Neural crest cell (in vitro differentiated cells): Measurements from ENCODE around the gene MEF2A. TPM values are rescaled to one million over a fixed set of nuclear protein-coding genes. Genes with fewer than 3 reads are reported as not detected.

Experiments used
- DNase-seq: peaks from one replicate; pipeline ENCODE4 v3.0.0; 2021; ENCODE audit warnings: low read depth, mixed read lengths, low spot score
- H3K27ac Mint-ChIP-seq: one replicate; pipeline ENCODE4 v1.8.0; 2021; ENCODE audit warnings: mild to moderate bottlenecking, mixed read lengths; ENCODE audit not compliant: unreplicated experiment
- H3K27me3 Mint-ChIP-seq: 2 replicates; pipeline ENCODE4 v1.8.0; 2021; ENCODE audit warnings: low read depth, mild to moderate bottlenecking, mixed read lengths
- H3K36me3 Mint-ChIP-seq: 2 replicates; pipeline ENCODE4 v1.8.0; 2021; ENCODE audit warnings: low read depth, mild to moderate bottlenecking, mixed read lengths
- H3K4me1 Mint-ChIP-seq: 2 replicates; pipeline ENCODE4 v1.8.0; 2021; ENCODE audit warnings: mixed read lengths
- H3K4me3 Mint-ChIP-seq: one replicate; pipeline ENCODE4 v1.8.0; 2021; ENCODE audit warnings: mild to moderate bottlenecking, mixed read lengths
- H3K9me3 Mint-ChIP-seq: 2 replicates; pipeline ENCODE4 v1.8.0; 2021; ENCODE audit warnings: mixed read lengths
- total RNA-seq: library from RNA; stranded (reverse); gene quantifications from 2 replicates; pipeline ENCODE4 v1.2.1, GENCODE V29; 2021
- TF ChIP-seq, protein P1 (sequence below): fragments of 200-600 bp; sonication (generic); conservative IDR thresholded peaks from 2 replicates; pipeline ENCODE4 v1.5.0; 2021; ENCODE audit warnings: antibody characterized with exemption, mild to moderate bottlenecking

Gene MEF2A
- total RNA-seq, 1 donor from 2014 or later: 21.5 TPM

DNA sequence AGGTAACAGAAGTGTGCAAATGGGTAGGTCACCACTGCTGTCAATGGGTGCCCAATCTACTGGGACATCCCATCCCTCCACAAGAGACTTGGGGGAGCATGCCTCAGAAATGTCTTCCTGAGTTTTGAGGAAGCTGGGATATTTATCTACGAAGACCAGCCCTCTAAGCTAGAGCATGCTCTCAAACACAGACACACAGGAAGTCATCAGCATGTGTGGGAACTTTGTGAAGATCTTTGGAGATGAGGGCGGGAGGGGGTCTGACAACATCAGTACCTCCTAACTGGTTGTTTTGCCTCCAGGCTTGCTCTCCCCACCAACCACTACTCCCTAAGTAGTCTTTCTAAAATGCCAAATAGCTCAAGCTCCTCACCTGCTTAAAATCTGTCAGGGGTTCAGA, 3.5 kb upstream of the MEF2A start:
- H3K27me3 Mint-ChIP-seq: peaks cover 16% of the 10 kb centered on the region

DNA sequence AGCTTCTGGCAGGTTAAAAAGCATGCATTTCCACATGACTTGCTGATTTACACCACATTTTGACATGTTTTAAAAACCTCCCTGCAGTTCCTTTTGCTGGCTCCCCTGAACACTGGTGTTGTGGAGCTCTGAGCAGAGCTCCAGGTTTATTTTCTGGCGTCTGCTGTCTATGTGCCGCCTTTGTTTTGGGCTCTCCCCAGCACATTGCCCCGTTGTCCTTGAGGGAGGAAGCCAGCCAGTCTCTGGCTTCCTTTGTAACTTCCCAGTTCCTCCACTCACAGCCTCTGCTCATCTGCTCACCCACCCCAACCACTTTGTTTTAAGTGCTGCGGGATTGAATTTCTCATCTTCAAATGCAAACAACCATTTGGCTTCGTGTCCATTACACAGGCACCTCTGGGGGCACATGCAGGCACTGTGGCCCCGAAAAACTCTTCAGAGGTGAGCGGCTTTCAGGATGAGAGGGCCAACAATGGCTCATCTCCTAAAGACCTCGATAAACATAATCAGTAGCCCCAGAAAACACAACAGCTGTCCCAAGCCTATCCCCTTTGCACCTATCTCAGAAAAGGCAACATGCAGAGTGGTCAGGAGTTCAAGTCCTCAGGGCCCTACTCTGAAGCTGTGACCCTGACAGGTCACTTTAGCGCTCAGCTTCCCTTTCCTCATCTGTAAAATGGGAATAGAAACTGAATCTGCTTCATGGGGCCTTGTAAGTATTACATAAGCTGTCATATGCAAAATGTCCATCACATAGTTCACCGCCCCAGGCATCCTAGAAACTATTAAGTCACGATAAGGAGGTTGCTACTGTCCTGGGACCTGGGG, 1.3 kb upstream of the MEF2A start:
- H3K27me3 Mint-ChIP-seq: peaks cover 16% of the 10 kb centered on the region
- no peaks in the 10 kb centered on the region for H3K36me3 Mint-ChIP-seq
- TF ChIP-seq, protein P1, sequence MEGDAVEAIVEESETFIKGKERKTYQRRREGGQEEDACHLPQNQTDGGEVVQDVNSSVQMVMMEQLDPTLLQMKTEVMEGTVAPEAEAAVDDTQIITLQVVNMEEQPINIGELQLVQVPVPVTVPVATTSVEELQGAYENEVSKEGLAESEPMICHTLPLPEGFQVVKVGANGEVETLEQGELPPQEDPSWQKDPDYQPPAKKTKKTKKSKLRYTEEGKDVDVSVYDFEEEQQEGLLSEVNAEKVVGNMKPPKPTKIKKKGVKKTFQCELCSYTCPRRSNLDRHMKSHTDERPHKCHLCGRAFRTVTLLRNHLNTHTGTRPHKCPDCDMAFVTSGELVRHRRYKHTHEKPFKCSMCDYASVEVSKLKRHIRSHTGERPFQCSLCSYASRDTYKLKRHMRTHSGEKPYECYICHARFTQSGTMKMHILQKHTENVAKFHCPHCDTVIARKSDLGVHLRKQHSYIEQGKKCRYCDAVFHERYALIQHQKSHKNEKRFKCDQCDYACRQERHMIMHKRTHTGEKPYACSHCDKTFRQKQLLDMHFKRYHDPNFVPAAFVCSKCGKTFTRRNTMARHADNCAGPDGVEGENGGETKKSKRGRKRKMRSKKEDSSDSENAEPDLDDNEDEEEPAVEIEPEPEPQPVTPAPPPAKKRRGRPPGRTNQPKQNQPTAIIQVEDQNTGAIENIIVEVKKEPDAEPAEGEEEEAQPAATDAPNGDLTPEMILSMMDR: no peak
- H3K4me1 Mint-ChIP-seq: peaks cover 37% of the 10 kb centered on the region
- H3K9me3 Mint-ChIP-seq: no peaks in the 10 kb centered on the region
- DNase-seq: no peak
- H3K4me3 Mint-ChIP-seq: peak overlapping the region; percentile 86
- no peak overlapping the region for H3K27ac Mint-ChIP-seq

More for the DNA sequence above, 3.5 kb upstream of the MEF2A start:
- H3K27ac Mint-ChIP-seq: no peak overlapping the region
- TF ChIP-seq, protein P1: no peak
- no peaks in the 10 kb centered on the region for H3K36me3 Mint-ChIP-seq
- H3K4me1 Mint-ChIP-seq: peaks cover 29% of the 10 kb centered on the region
- DNase-seq: no peak
- H3K4me3 Mint-ChIP-seq: peak overlapping the region; percentile 18
- no peaks in the 10 kb centered on the region for H3K9me3 Mint-ChIP-seq

DNA sequence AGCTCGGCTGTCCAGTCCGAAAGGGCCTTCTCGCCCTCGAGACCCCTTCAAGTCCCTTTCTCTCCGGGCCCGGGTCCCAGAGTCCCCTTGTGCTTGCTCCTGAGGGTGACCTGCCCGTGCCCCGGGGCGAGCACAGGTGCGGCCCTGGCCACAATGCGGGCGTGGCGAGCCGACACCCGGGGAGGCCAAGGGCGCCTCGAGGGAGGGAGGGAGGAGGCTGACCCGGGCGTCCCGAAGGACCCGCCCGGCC, 810 bp upstream of the MEF2A start:
- H3K27ac Mint-ChIP-seq: no peak overlapping the region
- peaks cover 16% of the 10 kb centered on the region for H3K27me3 Mint-ChIP-seq
- TF ChIP-seq, protein P1: no peak
- no peaks in the 10 kb centered on the region for H3K9me3 Mint-ChIP-seq
- H3K4me1 Mint-ChIP-seq: peaks cover 37% of the 10 kb centered on the region
- DNase-seq: no peak
- H3K4me3 Mint-ChIP-seq: peak overlapping the region; percentile 86
- H3K36me3 Mint-ChIP-seq: no peaks in the 10 kb centered on the region

DNA sequence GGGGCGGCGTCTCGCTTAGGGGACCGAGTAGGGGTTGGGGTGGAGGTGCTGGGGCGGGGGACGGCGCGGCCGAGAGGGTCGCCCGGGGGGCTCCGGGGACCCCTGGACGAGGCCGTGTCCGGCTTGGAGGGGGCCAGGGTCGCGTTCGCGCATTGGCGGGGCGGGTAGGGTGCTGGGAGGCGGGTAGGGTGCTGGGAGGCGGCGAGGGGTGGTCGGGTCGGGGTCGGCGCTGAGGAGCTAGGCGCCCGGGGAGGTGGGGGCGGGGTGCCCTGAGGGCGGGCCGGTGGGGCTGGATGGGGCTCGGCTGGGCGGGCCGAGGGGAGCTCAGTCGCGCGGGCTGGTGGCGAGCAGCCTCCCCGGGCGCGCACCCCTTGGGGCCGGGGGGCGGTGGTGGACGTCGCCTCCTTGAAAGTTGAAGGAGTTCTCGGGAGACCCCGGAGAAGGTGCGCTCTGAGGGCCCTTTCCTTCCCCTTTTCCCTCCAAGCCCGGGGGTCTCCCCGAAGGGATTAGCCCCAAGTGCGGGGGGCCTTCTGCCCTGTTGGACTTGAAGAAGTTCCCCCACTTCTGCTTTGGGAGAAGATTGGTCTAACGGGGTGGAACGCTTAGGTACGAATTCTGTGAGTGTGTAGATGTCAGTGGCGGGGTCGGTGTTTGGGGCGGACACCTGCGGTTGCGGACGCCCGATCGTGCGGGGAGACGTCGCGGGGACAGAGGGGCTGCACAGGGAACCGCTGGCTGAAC, 543 bp downstream of the MEF2A start:
- no peaks in the 10 kb centered on the region for H3K9me3 Mint-ChIP-seq
- H3K27me3 Mint-ChIP-seq: peaks cover 16% of the 10 kb centered on the region
- H3K27ac Mint-ChIP-seq: peak overlapping the region; percentile 88

DNA sequence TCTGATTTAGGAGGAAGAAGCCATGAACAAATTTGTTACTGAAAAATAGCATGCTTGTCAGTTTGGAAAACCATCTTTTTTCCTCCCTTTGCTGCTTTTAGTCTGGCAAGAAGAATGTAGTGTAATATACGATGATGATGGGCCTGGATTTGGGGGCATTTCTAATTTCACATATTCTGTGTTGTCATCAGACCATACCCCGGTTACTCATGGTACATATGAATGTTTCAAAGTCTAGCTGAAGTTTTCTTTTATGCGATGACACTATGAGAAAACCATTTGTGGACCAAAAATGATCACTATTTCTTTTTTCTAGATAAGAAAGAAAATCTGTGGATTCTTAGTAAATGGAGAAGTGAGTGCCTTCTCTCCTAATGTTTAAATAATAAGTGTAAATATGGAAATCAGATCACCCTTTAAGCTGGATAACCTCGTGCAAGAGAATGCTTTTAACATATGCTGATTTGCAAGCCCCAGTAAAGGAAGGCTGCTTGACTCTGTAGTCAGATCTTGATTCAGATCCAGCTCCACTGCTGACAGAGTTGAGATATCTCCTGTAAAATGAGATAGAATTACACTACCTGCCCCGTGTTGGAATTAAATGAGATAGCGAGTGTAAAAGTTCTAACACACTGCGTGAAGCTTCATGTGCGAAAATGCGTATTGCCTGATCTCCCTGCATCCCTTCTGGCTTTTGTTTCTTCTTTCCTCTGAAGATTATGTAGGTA, 3.0 kb downstream of the MEF2A start:
- Mint-ChIP-seq H3K36me3 (no peaks in the 10 kb centered on the region), H3K9me3 (no peaks in the 10 kb centered on the region), H3K27me3 (peaks cover 10% of the 10 kb centered on the region), H3K4me1 (peaks cover 39% of the 10 kb centered on the region), H3K4me3 (peak overlapping the region; percentile 50), H3K27ac (no peak overlapping the region)
- no peak for DNase-seq
- TF ChIP-seq, protein P1: no peak

More for the DNA sequence above, 543 bp downstream of the MEF2A start:
- H3K4me1 Mint-ChIP-seq: peaks cover 37% of the 10 kb centered on the region
- H3K4me3 Mint-ChIP-seq: peak overlapping the region; percentile 98
- DNase-seq: peak; percentile 16
- TF ChIP-seq, protein P1: no peak
- no peaks in the 10 kb centered on the region for H3K36me3 Mint-ChIP-seq
